Glomerular visceral epithelial cell (primary cell): ENCODE measurements around the gene ATG3.
"Not testable (repeated sequence)": the region's sequence is repeated elsewhere in the genome, so short reads cannot be mapped to it uniquely, and the experiment has no call there.

ENCODE experiments used
- DNase-seq: peaks from one replicate; pipeline ENCODE4 v3.0.0-alpha.2; 2016; ENCODE audit errors: extremely low spot score

The ATG3 gene

DNA sequence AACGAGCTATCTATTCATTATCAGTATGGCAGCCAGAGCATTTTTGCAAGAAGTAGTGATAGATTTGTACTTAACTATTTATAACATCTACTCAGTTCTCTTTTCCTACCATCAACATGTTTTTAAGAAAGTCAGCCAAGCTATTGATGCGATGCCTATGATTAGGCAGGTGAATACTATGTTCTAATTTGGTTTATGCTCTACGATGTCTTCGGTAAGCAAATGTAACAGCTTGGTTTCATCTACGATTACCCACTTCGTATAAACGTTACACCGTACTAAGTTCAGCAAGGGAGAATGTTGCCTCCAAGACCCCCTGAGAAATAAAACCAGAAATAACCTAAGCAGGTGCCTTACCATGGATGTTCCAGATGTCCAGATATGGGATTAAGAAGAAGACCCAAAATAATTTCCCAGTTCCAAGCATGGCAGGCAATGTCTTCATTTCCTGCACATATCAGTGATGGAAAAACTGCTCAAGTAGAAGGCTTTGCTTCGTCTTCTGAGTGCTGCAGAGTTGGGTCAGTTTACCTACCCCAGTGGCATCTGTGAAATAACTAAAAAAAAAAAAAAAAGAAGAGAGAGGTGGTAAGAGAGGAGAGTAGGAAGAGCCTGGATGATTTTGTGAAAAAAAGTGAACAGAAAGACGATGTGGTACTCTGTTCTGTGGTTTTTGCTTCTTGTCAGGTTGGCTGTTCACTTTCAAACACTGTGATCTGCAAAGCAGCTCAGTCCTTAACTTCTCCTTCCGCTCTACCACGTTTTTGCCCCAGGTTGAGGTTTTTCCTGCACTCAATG is 62.6 kb downstream of the ATG3 start, which contains the start of gene BTLA:
TSS of gene BTLA (minus strand) at position 559 of the 798 bp plus-strand sequence. CDS start at position 445, 114 bp downstream.
- DNase-seq, result no peak

- no peak for DNase-seq
Measured at GRCh38 chr3:112497897-112498548, 63.7 kb downstream of the ATG3 start.

GRCh38 chr3:112496366-112497067 is 65.2 kb downstream of the ATG3 start:
- no peak for DNase-seq

- DNase-seq, result not testable (repeated sequence)
Measured at GRCh38 chr3:112494448-112494767, 67.4 kb downstream of the ATG3 start.

GRCh38 chr3:112492124-112492523 is 69.6 kb downstream of the ATG3 start:
- no peak for DNase-seq

DNA sequence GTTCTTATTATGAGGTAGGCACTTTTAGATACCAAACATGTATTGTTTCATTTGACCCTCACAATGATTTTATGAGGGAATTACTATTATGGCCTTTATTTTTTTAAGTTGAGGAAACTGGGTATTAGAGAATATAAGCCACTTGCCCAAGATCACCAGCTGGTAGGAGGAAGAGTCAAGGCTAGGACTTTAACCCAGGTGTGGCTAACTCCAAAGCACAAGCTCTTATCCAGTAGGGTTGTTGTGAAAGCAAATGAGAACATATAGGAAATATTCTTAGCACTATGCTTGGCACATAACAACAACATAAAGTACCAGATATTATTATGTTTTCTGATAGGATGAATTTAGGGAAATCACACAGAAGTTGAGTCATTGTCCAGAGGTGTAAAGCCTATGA is 70.4 kb downstream of the ATG3 start:
- no peak for DNase-seq

DNA sequence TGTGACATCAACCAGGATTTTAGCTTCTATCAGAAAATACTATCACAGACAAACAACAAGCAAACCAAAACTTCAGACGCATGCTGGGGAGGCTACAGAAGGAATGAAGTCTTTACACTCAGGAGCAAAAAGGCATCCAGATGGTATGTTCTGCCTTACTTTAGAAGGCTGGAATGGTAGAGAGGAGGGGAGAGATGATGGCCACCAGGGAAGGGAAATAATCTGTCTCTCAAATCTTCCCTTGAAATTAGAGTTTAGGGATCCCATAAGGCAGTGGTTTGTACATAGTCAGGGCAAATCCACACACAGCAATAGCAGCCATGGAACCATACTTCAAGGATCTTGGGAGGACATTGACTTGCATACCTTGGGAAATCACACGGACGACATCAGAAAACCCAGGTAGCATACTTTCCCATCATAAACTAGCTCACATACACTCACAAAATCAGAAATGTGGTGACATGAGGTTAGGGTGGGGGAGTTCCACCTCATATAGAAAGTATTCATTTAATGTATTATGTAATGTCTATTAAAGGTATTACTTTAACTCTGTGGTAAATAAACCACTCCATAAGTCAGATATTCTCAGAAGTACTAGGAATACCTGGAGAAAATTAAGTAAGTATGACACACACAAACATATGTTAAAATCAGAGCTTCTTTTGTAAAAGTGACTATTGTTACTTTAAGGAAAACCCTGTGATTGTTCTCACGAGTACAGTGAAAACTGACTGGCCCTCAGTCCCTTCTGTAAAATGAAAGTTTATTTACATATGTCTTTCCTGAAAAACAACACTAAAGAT is 71.9 kb downstream of the ATG3 start:
- no peak for DNase-seq

DNA sequence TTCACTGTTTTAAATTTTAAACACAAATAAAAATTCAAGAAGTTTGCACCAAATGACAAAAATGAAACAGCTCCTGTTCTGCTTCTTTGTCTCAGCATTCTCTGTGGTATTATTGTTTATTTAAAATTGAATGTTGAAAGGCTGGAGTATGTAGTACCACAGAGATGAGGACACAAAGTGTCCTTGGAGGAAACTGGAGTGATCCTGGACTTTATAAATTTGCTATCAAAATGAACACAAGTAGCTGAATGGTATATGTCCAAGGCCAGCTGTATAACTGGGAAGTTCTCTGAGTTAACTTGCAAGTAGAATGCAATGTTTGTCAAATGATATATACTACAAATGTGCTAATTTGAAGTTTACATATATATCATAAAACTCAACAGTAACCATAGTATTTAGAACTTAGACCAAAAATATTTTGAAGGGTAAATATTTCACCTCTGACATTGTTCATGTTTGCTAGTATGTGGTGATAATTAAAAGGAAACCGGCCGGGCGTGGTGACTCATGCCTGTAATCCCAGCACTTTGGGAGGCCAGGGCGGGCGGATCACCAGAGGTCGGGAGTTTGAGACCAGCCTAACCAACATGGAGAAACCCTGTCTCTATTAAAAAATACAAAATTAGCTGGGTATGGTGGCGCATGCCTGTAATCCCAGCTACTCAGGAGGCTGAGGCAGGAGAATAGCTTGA is 74.8 kb downstream of the ATG3 start:
- DNase-seq, result no peak

DNA sequence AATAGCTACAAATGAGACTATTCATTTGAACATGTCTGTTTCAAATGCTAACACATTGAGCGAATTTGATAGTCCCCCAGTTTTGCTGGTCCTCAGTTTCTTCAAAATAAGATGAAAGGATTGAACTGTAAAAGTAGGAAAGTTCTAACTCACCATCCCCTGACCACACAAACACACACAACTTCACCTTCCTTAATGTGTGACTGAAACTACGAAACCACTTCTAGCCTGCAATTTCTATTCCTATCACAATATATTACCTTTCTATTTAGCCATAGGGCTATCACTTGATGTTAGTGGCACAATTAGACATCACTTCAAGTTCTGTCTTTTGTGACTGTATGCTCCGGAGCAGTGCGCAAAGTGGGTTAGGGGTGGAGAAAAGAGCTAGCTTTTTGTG is 77.4 kb downstream of the ATG3 start:
- DNase-seq, result no peak

DNA sequence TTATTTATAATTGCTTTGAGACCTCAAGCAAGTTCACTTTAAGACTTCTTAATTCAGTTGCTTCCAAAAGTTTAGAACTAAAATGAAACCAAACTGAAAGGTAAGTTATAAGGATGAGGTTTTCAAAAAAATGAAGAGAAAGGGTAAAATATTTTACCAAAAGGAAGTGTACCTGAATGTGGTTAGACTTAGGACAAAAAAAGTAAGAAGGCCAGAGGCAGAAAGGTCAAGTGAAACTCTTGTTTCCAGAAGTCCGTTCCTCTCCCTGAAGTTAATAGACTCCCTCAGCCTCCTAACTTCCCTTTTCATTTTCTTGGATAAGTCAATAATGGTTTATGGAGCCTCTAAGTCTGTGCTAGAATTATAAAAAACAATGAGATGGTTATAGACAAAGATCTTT is 79.1 kb downstream of the ATG3 start:
- DNase-seq, result no peak
